Measurements from ENCODE around the gene ADCY3.

- TF ChIP-seq POLR2A (IDR thresholded peaks at IDR 0.05; ENCODE audit: low read depth, low read length) = no peak
- TF ChIP-seq POLR2AphosphoS5 (IDR thresholded peaks at IDR 0.05; ENCODE audit: low read depth, low read length) = no peak
Observed at GRCh38 chr2:24898122-24899109, 21.6 kb downstream of the ADCY3 start.

Data from GM12892 (cell line).